Activated CD8-positive, alpha-beta memory T cell treated with anti-CD3 and anti-CD28 coated beads, Interleukin-2, amount 50 U/mL, for 4 hours (primary cell): Measurements from ENCODE around the gene USP9X.
"Not testable (repeated sequence)": the region's sequence is repeated elsewhere in the genome, so short reads cannot be mapped to it uniquely, and the experiment has no call there.

Experiments
- DNase-seq: peaks from one replicate; pipeline ENCODE4 v3.0.0-alpha.2; 2020

The USP9X gene

DNA sequence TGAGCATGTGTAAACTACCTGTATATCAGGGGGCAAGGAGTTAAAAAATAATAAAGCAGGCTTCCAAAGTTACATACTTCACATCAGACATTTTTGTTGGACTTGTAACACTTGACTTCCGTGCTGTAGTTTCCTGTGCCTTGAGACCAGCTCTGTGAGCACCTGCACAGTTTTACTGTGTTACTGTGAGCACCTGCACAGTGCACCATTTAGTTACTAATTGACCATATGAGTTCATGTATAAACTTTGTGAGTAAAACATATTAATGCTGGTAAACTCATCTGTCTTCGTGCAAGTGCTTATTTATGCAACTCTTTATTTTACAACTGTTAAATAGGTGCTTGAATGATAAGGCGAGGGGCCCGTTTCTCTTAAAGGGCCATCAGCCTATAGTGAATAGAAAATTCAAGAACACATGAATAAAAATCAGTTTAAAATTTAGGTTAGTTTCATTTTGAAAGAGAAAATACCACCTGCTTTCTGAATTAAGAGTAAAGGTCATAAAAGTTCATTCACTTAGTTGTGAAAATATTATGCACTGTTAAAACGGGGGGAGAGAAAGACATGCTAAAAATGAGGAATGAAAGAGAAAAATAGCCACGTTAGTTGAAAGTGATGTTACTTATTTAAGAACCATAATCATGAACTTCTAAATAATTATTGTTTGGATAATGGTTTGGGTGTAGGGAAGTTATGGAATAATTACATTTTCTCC is 42.4 kb downstream of the USP9X start:
- DNase-seq, result no peak

- no peak for DNase-seq
These were observed 43.7 kb downstream of the USP9X start for GRCh38 chrX:41128955-41129354.

- no peak for DNase-seq
These were observed 46.5 kb downstream of the USP9X start for GRCh38 chrX:41131766-41132165.

GRCh38 chrX:41133551-41133950 is 48.3 kb downstream of the USP9X start:
- DNase-seq, result no peak

GRCh38 chrX:41137589-41137988 is 52.3 kb downstream of the USP9X start:
- DNase-seq, result no peak

DNA sequence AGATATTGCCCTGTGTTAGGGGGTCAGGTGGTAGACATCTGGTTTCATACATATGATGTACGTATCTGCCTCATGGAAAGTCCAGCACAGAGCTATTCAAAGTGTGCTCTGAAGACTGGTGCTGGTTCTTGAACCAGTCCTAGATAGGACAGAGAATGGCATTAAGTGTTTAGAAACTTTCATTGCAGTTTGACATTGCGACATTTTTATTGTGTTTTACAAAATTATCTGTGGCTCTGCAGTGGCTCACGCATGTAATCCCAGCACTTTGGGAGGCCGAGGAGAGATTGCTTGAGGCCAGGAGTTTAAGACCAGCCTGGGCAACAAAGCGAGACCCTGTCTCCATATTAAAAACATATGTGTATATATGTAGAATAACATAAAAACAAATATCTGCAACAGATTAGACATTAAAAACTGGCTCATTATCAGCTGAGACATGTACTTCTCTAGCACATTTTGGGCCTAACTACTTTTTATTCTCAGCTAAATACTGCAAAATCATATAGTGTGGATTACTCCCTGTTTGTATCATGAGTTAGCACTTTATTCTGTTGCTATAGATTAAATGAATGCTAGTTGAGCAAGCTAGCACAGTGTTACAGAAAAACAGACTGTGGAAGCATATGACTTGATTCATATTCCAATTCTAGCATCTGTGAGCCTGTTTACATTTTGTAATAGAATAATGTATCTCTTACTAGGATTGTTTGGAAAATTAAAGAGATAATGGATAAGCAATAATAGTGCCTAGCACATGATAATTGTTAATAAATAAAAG is 57.1 kb downstream of the USP9X start:
- no peak for DNase-seq

DNA sequence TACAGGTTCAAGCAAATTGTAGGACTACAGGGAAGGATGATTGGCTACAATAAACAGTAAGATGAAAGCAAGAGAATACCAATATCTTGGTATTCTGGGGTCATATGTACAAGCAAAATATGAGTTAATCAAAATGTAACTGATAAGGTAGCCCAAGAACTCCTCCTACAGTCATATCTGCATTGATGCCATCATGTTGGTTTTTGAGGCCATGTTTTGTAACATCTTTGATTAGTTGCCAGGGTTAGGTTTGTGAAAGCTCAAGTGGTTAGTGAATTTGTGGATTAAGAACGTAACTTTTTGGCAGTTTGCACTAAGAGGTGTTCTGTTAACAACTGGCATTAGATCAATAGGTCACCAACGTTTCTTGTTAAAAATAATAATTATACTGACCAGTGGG is 59.6 kb downstream of the USP9X start:
- no peak for DNase-seq

DNA sequence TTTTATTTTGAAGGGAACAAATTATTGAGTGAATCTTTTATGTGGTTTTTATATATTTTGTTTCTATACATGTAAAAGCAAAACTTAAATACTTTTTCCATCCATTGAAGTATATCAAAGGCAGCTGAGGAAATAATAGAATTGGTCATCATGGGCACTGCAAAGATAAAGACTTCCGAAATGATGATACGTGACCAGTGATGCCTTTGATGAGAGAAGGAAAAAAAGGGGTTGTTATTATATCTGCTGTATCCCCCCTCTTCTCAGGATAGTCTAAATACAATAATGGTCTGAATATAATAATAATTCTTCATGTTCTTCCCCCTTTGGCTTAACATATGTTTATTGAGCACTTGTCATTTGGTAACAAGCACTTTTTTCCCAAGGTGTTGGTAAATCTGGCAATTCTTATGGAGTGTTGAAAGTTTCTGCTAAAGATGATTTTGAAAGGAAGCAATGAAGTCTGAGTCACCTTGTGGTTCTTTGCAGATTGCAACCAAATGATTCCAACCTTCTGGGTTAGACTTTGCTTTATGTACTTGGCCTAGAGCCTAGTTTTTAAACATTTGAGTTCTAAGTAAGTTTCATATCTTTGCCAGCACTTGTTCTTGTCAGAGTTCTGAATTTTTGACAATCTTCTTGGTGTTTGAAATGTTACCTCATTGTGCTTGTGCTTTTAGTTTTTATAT is 60.8 kb downstream of the USP9X start:
- DNase-seq, result no peak

GRCh38 chrX:41148553-41148952 is 63.3 kb downstream of the USP9X start:
- DNase-seq, result no peak

GRCh38 chrX:41150043-41150442 is 64.8 kb downstream of the USP9X start:
- no peak for DNase-seq

DNA sequence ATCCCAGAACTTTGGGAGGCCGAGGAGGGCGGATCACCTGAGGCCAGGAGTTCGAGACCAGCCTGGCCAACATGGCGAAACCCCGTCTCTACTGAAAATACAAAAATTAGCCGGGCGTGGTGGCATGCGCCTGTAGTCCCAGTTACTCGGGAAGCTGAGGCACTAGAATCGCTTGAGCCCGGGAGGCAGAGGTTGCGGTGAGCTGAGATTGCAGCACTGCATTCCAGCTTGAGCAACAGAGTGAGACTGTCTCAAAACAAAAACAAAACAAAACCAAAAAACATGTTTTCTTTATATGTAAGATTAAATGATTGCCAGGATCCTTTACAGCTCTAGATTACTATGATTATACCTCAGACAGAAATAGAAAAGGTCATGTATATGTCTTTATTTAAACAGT is 66.5 kb downstream of the USP9X start:
- not testable (repeated sequence) for DNase-seq

GRCh38 chrX:41152221-41152620 is 67.0 kb downstream of the USP9X start:
- DNase-seq, result no peak

DNA sequence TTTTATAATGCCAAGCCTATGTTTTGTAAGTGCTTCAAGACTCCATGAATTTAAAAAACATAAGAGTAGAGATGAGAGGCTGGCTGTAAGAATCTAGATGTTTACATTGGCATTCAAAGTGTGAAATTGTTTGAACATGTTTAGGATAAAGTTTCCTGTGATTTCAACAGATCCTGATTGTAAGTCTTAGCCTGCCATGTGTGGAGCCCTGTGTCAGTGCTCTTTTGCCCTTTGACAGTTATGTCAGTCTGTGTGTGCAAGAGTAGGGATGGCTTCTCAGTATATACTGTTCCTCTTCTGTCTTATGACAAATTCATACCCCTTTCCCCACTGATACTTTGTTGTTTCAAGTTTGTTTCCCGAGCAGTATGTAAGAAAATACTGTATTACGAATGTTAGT is 68.2 kb downstream of the USP9X start:
- DNase-seq, result no peak

GRCh38 chrX:41153957-41154356 is 68.7 kb downstream of the USP9X start:
- no peak for DNase-seq

GRCh38 chrX:41164449-41164848 is 79.2 kb downstream of the USP9X start:
- DNase-seq, result no peak

DNA sequence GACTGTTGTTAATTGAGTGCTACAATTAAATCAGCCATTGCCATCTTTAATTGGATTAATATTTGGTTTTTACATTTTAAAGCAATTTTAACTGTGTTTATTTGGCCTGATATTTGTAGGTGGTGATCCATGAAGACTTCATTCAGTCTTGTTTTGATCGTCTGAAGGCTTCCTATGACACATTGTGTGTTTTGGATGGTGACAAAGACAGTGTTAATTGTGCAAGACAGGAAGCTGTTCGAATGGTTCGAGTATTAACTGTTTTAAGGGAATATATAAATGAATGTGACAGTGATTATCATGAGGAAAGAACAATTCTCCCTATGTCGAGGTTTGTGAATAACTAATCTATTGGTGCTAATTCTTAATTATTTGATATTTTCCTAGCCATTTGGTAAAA is 82.6 kb downstream of the USP9X start:
- no peak for DNase-seq

DNA sequence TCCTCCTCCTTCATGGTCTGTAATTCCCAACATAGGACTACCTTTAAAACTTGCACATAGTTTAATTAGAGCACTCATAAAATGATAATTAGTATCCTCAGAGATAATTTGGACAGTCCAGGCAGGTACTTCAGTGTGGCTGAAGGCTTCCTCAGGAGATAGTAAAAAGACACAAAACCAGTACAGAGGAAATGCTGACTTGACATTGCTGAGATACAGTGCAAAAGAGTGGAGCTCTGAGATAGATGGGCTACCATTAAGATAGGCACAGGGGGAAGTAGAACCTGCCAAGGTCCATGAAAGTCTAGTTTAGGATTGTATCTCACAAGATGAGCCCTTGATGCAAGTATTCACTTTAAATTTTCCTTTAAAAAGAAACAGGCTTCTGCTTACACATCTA is 91.0 kb downstream of the USP9X start:
- DNase-seq, result no peak

GRCh38 chrX:41177297-41177696 is 92.1 kb downstream of the USP9X start:
- DNase-seq, result no peak

- DNase-seq, result no peak
These were observed 93.0 kb downstream of the USP9X start for GRCh38 chrX:41178201-41178600.

GRCh38 chrX:41180194-41180908 is 95.1 kb downstream of the USP9X start:
- DNase-seq, result peak; percentile 51

DNA sequence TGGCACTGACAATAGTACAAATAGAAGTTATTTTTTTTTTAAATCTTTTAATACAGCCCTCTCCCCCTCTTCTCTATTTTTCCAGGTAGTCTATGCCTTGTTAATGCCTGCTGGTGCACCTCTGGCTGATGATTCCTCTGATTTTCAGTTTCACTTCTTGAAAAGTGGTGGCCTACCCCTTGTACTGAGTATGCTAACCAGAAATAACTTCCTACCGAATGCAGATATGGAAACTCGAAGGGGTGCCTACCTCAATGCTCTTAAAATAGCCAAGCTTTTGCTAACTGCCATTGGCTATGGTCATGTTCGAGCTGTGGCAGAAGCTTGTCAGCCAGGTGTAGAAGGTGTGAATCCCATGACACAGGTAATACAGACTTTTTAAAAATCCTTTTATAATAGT is 99.1 kb downstream of the USP9X start:
- DNase-seq, result no peak

DNA sequence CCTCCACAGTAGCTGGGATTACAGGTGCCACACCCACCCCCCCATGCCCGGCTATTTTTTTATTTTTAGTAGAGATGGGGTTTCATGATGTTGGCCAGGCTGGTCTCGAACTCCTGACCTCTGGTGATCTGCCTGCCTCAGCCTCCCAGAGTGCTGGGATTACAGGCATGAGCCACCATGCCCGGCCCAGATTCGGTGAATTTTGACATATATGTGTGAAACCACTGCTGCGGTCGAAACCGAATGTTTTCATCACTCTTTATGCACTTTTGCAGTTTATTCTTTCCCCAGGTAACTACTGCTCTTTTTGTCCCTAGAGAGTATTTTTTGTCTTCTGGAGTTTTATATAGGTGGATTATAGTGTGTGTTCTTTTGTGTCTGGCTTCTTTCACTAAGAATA is 101.7 kb downstream of the USP9X start:
- not testable (repeated sequence) for DNase-seq

DNA sequence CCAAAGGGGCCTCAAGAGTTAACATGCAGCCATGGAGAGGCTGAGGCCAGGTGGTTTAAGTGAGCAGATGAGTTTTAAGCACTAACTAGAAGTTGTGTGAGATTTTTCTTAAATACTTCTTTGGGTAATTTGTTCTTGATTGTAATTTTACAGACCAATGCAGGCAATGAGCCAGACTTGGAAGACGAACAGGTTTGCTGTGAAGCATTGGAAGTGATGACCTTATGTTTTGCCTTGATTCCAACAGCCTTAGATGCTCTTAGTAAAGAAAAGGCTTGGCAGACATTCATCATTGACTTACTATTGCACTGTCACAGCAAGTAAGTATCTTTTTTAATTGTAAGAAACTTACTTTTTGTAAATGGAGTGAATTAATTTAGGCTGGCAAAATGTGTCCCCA is 103.9 kb downstream of the USP9X start:
- DNase-seq, result no peak
